ENCODE measurements around the gene VIL1.

The VIL1 gene

DNA sequence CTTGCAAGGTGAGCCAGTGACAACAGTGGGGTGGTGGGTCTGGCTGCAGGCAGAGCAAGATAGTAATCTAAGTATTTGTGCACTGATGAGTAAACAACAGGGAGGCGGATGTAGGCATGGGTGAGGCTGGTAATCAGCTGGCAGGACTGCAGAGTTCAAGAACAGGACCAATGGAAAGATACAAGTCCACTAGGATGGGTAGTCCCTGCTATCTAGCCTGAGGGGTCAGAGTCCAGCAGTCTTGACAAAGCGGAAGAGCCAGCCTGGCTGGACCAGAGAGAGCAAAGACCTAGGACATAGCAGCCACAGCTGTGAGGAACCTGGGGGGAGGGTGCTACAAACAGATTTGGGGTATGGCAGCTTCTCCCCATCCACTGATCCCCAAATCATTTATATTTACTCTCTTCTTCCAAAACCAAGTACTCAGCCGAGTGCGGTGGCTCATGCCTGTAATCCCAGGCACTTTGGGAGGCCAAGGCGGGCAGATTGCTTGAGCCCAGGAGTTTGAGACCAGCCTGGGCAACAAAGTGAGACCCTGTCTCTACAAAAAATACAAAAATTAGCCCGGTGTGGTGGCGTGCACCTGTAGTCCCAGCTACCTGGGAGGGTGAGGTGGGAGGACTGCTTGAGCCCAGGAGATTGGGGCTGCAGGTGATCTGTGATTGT, 25.9 kb downstream of the VIL1 start:
- DNase-seq (ENCODE audit: low read depth): no peak

GRCh38 chr2:218445602-218446001, 26.7 kb downstream of the VIL1 start:
- no peak for DNase-seq (ENCODE audit: low read depth)

GRCh38 chr2:218446547-218446946, 27.6 kb downstream of the VIL1 start:
- DNase-seq (ENCODE audit: low read depth): no peak

- DNase-seq (ENCODE audit: low read depth): no peak
Observed at GRCh38 chr2:218447072-218447471, 28.1 kb downstream of the VIL1 start.

- DNase-seq (ENCODE audit: low read depth): no peak
Observed at GRCh38 chr2:218448934-218449333, 30.0 kb downstream of the VIL1 start.

- no peak for DNase-seq (ENCODE audit: low read depth)
Observed at GRCh38 chr2:218452079-218452478, 33.2 kb downstream of the VIL1 start.

DNA sequence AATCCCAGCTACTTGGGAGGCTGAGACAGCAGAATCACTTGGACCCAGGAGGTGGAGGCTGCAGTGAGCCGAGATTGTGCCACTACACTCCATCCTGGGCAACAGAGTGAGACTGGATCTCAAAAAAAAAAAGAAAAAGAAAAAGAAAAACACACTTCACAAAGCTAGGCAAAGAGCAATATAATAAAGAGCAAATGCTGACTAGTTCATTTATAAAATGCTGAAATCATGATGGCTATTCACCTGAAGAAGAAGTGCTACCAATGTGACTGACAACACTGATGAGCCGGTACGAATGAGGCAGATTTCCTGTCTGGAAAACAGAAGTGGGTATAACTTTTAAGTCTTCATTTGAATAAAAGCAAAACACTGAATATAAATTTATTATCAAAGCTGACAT, 37.9 kb downstream of the VIL1 start:
- no peak for DNase-seq (ENCODE audit: low read depth)

GRCh38 chr2:218458598-218458997, 39.7 kb downstream of the VIL1 start:
- no peak for DNase-seq (ENCODE audit: low read depth)

DNA sequence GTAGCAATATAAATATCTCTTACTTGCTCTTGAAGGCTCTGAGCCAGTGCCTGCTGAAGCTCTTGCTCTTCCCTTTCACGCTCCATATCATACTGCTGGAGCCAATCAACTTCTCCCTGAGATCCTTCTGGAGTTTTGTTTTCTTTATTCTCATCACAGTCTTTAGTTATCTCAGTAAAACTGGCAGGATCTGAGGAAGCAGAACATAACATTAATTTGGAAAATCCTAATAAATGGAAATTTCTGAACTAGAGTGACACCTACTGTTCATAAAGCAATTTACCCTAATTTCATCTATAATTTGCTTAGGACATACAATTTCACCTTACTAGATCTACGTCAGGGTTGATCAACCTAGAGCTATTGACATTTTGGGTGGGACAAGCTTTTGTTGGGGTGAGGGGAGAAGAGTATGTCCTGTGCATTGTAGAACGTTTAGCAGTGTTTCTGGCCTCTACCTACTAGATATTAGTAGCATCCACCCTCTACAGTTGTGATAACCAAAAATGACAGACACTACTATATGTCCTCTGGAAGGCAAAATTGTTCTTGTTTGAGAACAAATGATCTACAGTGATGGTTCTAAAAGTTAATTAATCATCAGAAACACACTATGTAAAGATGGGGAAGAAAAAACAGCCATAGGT, 47.2 kb downstream of the VIL1 start:
- no peak for DNase-seq (ENCODE audit: low read depth)

GRCh38 chr2:218470448-218470847, 51.5 kb downstream of the VIL1 start:
- no peak for DNase-seq (ENCODE audit: low read depth)

DNA sequence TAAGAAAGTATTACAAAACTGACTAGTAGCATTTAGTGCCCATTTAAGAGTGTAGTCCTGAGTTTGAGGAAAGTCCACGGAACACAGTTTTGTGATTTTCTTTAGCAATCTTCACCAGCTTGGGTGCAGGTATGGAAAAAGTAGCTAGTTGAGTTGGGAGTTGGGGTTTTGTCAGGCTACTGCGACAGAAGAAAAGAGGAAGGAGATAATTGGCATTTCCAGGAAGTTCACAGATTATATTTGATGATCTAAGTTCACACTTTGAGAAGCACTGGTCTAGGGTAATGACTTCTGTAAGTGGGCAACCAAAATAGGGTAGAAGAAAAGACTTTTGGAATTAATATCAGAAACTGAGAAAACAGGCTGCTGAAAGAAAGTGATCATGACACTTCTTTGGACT, 52.1 kb downstream of the VIL1 start:
- no peak for DNase-seq (ENCODE audit: low read depth)

GRCh38 chr2:218471982-218472381, 53.1 kb downstream of the VIL1 start:
- DNase-seq (ENCODE audit: low read depth): no peak

DNA sequence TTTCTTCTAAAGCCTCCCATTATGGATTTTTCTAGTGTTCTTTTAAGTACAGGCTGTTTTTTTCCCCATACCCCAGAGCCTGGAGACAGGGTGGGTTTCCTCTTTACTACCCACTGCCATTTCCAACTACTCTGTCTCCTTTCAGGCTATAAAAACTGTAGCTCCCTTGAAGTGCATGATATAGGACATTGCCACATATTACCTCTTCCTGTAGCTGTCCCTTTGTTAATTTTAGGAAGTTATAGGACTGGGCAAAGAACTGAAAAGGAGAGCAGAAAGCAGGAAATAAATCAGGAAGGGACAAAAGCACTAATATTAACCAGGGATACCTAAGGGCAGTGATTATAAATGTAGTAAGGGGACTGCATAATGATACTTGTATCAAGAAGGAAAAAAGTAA, 54.1 kb downstream of the VIL1 start:
- DNase-seq (ENCODE audit: low read depth): no peak

DNA sequence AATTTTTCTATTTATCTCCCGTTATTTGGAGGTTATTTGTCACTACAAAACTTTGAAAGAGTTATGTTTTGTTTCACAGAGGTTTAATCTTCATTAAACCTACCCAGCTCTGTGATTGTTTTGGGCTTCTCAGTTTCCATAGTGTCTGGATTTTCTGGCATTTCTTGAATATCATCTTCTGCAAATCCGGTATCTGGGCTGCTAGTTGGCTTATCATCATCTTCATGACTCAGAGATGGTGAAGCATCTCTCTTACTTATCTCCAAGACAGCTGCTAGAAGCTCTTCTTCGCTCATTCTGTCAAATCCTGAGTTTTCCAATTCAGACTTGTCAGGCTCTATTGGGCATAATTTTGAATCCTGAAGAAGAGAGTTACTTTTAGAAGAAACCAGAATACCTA, 55.6 kb downstream of the VIL1 start:
- DNase-seq (ENCODE audit: low read depth): no peak

- no peak for DNase-seq (ENCODE audit: low read depth)
Observed at GRCh38 chr2:218476676-218477075, 57.8 kb downstream of the VIL1 start.

- no peak for DNase-seq (ENCODE audit: low read depth)
Observed at GRCh38 chr2:218477247-218477646, 58.3 kb downstream of the VIL1 start.

DNA sequence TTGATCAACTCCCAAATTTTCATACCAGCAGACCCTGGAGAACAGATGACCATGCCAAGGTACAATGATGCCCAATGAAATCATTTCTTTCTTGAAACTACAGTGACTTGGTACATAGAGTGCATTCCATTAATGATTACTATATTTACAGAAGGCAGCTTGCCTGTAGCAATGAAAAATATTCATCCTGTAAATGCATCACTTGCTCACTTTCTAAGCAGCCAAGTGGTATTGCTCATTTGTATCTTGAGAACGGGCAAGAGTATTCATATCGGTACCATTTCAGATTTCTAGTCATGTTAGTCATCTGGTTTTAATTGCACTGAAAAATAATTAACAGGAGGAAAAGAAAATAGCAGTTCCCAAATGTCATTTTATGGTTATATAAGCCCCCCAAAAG, 59.6 kb downstream of the VIL1 start:
- DNase-seq (ENCODE audit: low read depth): no peak

- no peak for DNase-seq (ENCODE audit: low read depth)
Observed at GRCh38 chr2:218479595-218479994, 60.7 kb downstream of the VIL1 start.

DNA sequence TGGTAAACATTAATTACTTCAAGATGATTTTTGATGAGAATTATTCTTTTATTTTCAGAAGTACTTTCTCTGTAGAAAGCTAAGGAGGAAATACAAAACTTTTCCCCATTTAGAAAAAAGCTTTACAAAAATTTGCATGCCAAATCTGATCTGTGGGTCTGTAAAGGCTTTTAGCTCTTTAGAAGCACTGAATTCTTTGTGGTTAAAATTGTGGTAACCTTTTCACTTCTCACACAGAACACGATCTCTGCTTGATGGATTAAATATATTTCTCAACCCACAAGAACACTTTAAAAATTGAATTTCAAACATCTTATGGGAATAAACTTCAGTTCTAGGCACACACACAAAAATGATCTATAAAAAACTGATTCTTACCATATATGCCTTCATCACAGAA, 63.7 kb downstream of the VIL1 start:
- no peak for DNase-seq (ENCODE audit: low read depth)

GRCh38 chr2:218485986-218486667, 67.2 kb downstream of the VIL1 start:
- DNase-seq (ENCODE audit: low read depth): no peak

- no peak for DNase-seq (ENCODE audit: low read depth)
Observed at GRCh38 chr2:218500501-218501060, 81.7 kb downstream of the VIL1 start.

GRCh38 chr2:218501665-218502064, 82.7 kb downstream of the VIL1 start:
- DNase-seq (ENCODE audit: low read depth): no peak
